GM23338 (cell line): ENCODE measurements around the gene OAS3. TPM values are rescaled to one million over a fixed set of nuclear protein-coding genes. Genes with fewer than 3 reads are reported as not detected.

Experiments
- ATAC-seq: fragments of 200-7000 bp; cut with Tn5 transposase; 3 replicates; pipeline ENCODE4 v1.9.1; 2020
- DNase-seq: peaks from one replicate; pipeline ENCODE4 v3.0.0-alpha.2; 2015; ENCODE audit warnings: low spot score
- H2AFZ ChIP-seq: fragments of 200-600 bp; sonication (generic); 2 replicates; pipeline ENCODE4 v1.8.0; 2016; ENCODE audit warnings: antibody characterized with exemption, mild to moderate bottlenecking, moderate library complexity
- H3F3A ChIP-seq: fragments of 200-600 bp; sonication (generic); replicated peaks from 2 replicates; pipeline ENCODE4 v1.8.0; 2017; ENCODE audit warnings: antibody characterized with exemption, mixed run types, low read depth
- H3K27ac ChIP-seq: fragments of 200-600 bp; sonication (generic); 2 replicates; pipeline ENCODE4 v1.6.1; 2016; ENCODE audit warnings: low read depth
- H3K27me3 ChIP-seq: fragments of 200-600 bp; sonication (generic); 2 replicates; pipeline ENCODE4 v1.8.0; 2016; ENCODE audit warnings: mild to moderate bottlenecking, mixed run types, moderate library complexity; ENCODE audit not compliant: insufficient read depth
- H3K36me3 ChIP-seq: fragments of 200-600 bp; sonication (generic); 2 replicates; pipeline ENCODE4 v1.8.0; 2016; ENCODE audit warnings: mild to moderate bottlenecking; ENCODE audit not compliant: insufficient read depth
- H3K4me1 ChIP-seq: fragments of 200-600 bp; sonication (generic); 2 replicates; pipeline ENCODE4 v1.8.0; 2016; ENCODE audit warnings: mild to moderate bottlenecking, moderate library complexity; ENCODE audit not compliant: insufficient read depth
- H3K4me2 ChIP-seq: fragments of 200-600 bp; sonication (generic); 2 replicates; pipeline ENCODE4 v1.7.1; 2017; ENCODE audit warnings: mixed run types
- H3K4me3 ChIP-seq: fragments of 200-600 bp; sonication (generic); 2 replicates; pipeline ENCODE4 v1.6.1; 2016; ENCODE audit warnings: mixed run types
- H3K79me2 ChIP-seq: fragments of 200-600 bp; sonication (generic); replicated peaks from 2 replicates; pipeline ENCODE4 v1.8.0; 2017; ENCODE audit warnings: mild to moderate bottlenecking; ENCODE audit not compliant: insufficient read depth
- H3K9me2 ChIP-seq: fragments of 200-600 bp; sonication (generic); 2 replicates; pipeline ENCODE4 v1.8.0; 2017; ENCODE audit not compliant: insufficient read depth
- H4K20me1 ChIP-seq: fragments of 200-600 bp; sonication (generic); replicated peaks from 2 replicates; pipeline ENCODE4 v1.8.0; 2017; ENCODE audit warnings: mild to moderate bottlenecking; ENCODE audit not compliant: insufficient read depth
- H3K27ac Mint-ChIP-seq: 2 replicates; pipeline ENCODE4 v1.8.0; 2020; ENCODE audit warnings: inconsistent platforms, mild to moderate bottlenecking, moderate library complexity, mixed read lengths
- H3K27me3 Mint-ChIP-seq: 3 replicates; pipeline ENCODE4 v1.8.0; 2022; ENCODE audit warnings: low read depth, mild to moderate bottlenecking, moderate library complexity, mixed read lengths, inconsistent platforms; ENCODE audit not compliant: insufficient read depth, poor library complexity
- H3K36me3 Mint-ChIP-seq: 3 replicates; pipeline ENCODE4 v1.8.0; 2021; ENCODE audit warnings: low read depth, mild to moderate bottlenecking, inconsistent platforms, moderate library complexity, mixed read lengths
- H3K4me1 Mint-ChIP-seq: 3 replicates; pipeline ENCODE4 v1.8.0; 2020; ENCODE audit warnings: mild to moderate bottlenecking, inconsistent platforms, mixed read lengths
- H3K4me3 Mint-ChIP-seq: 3 replicates; pipeline ENCODE4 v1.8.0; 2021; ENCODE audit warnings: moderate library complexity, mild to moderate bottlenecking, inconsistent platforms, mixed read lengths
- H3K9me3 Mint-ChIP-seq: 3 replicates; pipeline ENCODE4 v1.8.0; 2020; ENCODE audit warnings: moderate library complexity, mild to moderate bottlenecking, inconsistent platforms, mixed read lengths
- CREB1 ChIP-seq: fragments of 250-450 bp; sonication (Bioruptor Pico); IDR thresholded peaks from 2 replicates; pipeline ENCODE4 v1.5.0; 2020; ENCODE audit warnings: low read depth, mild to moderate bottlenecking, moderate library complexity
- NANOG ChIP-seq: IDR thresholded peaks from 2 replicates; pipeline ENCODE4 v1.6.1; 2016; ENCODE audit warnings: antibody characterized with exemption, borderline replicate concordance
- REST ChIP-seq: IDR thresholded peaks from one replicate; pipeline ENCODE4 v1.6.1; 2018; ENCODE audit warnings: antibody characterized with exemption; ENCODE audit not compliant: unreplicated experiment
- polyA plus RNA-seq: library from polyadenylated mRNA; unstranded; fragments of >200 nt; fragmentation: Nextera tagmentation; extraction: Ambion mirVana; gene quantifications from 2 replicates; pipeline ENCODE4 v1.2.1, GENCODE V29; 2016
- total RNA-seq: library from RNA; depleted of rRNA; stranded (reverse); fragments of >200 nt; shearing (Covaris generic); gene quantifications from 2 replicates; pipeline ENCODE4 v1.2.3, GENCODE V29; 2014
- TF ChIP-seq, protein P1 (sequence below): fragments of 250-450 bp; sonication (Bioruptor Pico); IDR thresholded peaks from 2 replicates; pipeline ENCODE4 v1.5.0; 2020; ENCODE audit warnings: mild to moderate bottlenecking, moderate library complexity

The OAS3 gene
- total and polyA plus RNA-seq, 2 experiments from 2014 or later: 0.27 to 1.4 TPM

DNA sequence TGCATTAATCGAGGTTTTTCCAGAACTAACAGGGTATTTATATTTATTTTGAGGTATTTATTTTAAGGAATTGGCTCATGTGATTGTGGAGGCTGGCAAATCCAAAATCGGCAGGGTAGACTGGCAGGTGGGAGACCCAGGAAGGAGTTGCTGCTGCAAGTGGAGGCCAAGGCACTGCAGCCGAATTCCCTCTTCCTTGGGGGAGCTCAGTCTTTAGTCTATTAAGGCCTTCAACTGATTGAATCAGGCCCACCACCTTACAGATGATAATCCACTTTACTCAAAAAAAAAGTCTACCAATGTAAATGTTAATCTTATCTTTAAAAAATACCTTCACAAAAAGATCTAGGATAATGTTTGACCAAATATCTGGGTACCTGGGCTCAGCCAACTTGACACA is 38.9 kb downstream of the OAS3 start:
- Histone ChIP-seq H3F3A (no peaks in the 10 kb centered on the region), H3K79me2 (no peaks in the 10 kb centered on the region), H3K27me3 (no peaks in the 10 kb centered on the region), H3K4me1 (no peaks in the 10 kb centered on the region), H3K9me2 (no peaks in the 10 kb centered on the region), H3K4me2 (no peak overlapping the region), H3K4me3 (no peak overlapping the region), H4K20me1 (no peaks in the 10 kb centered on the region), H3K36me3 (no peaks in the 10 kb centered on the region), H3K27ac (no peak overlapping the region), H2AFZ (no peak overlapping the region)
- Mint-ChIP-seq H3K4me3 (no peak overlapping the region), H3K4me1 (no peaks in the 10 kb centered on the region), H3K27me3 (peaks cover 5% of the 10 kb centered on the region), H3K9me3 (no peaks in the 10 kb centered on the region), H3K36me3 (no peaks in the 10 kb centered on the region), H3K27ac (no peak overlapping the region)
- TF ChIP-seq, protein P1, sequence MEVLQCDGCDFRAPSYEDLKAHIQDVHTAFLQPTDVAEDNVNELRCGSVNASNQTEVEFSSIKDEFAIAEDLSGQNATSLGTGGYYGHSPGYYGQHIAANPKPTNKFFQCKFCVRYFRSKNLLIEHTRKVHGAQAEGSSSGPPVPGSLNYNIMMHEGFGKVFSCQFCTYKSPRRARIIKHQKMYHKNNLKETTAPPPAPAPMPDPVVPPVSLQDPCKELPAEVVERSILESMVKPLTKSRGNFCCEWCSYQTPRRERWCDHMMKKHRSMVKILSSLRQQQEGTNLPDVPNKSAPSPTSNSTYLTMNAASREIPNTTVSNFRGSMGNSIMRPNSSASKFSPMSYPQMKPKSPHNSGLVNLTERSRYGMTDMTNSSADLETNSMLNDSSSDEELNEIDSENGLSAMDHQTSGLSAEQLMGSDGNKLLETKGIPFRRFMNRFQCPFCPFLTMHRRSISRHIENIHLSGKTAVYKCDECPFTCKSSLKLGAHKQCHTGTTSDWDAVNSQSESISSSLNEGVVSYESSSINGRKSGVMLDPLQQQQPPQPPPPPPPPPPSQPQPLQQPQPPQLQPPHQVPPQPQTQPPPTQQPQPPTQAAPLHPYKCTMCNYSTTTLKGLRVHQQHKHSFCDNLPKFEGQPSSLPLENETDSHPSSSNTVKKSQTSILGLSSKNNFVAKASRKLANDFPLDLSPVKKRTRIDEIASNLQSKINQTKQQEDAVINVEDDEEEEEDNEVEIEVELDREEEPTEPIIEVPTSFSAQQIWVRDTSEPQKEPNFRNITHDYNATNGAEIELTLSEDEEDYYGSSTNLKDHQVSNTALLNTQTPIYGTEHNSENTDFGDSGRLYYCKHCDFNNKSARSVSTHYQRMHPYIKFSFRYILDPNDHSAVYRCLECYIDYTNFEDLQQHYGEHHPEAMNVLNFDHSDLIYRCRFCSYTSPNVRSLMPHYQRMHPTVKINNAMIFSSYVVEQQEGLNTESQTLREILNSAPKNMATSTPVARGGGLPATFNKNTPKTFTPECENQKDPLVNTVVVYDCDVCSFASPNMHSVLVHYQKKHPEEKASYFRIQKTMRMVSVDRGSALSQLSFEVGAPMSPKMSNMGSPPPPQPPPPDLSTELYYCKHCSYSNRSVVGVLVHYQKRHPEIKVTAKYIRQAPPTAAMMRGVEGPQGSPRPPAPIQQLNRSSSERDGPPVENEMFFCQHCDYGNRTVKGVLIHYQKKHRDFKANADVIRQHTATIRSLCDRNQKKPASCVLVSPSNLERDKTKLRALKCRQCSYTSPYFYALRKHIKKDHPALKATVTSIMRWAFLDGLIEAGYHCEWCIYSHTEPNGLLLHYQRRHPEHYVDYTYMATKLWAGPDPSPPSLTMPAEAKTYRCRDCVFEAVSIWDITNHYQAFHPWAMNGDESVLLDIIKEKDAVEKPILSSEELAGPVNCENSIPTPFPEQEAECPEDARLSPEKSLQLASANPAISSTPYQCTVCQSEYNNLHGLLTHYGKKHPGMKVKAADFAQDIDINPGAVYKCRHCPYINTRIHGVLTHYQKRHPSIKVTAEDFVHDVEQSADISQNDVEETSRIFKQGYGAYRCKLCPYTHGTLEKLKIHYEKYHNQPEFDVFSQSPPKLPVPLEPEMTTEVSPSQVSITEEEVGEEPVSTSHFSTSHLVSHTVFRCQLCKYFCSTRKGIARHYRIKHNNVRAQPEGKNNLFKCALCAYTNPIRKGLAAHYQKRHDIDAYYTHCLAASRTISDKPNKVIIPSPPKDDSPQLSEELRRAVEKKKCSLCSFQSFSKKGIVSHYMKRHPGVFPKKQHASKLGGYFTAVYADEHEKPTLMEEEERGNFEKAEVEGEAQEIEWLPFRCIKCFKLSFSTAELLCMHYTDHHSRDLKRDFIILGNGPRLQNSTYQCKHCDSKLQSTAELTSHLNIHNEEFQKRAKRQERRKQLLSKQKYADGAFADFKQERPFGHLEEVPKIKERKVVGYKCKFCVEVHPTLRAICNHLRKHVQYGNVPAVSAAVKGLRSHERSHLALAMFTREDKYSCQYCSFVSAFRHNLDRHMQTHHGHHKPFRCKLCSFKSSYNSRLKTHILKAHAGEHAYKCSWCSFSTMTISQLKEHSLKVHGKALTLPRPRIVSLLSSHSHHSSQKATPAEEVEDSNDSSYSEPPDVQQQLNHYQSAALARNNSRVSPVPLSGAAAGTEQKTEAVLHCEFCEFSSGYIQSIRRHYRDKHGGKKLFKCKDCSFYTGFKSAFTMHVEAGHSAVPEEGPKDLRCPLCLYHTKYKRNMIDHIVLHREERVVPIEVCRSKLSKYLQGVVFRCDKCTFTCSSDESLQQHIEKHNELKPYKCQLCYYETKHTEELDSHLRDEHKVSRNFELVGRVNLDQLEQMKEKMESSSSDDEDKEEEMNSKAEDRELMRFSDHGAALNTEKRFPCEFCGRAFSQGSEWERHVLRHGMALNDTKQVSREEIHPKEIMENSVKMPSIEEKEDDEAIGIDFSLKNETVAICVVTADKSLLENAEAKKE (CRISPR knock-in tag): no peak
- no peak for TF ChIP-seq NANOG
- no peak for TF ChIP-seq REST
- no peak for TF ChIP-seq CREB1 (CRISPR knock-in tag)
- ATAC-seq (no peak), DNase-seq (no peak)
